HG03280 (cell line): Measurements from ENCODE around the gene ATP6V0C.
"Not testable (repeated sequence)": the region's sequence is repeated elsewhere in the genome, so short reads cannot be mapped to it uniquely, and the experiment has no call there.

Source experiments
- ATAC-seq: cut with Tn5 transposase; IDR thresholded peaks from one replicate; pipeline ENCODE4 v1.9.1; 2021; ENCODE audit warnings: mild to moderate bottlenecking, moderate library complexity; ENCODE audit not compliant: unreplicated experiment

The ATP6V0C gene

GRCh38 chr16:2474877-2475412 is 38.8 kb upstream of the ATP6V0C start, which contains the start of gene TBC1D24:
Gene TBC1D24, plus strand, starts transcription at chr16:2475127. Its CDS starts 21,022 bp downstream, at chr16:2496149.
- ATAC-seq, result peak; percentile 62

- ATAC-seq, result peak; percentile 6
These were observed 38.1 kb upstream of the ATP6V0C start for GRCh38 chr16:2475413-2476344.

GRCh38 chr16:2476345-2476720 is 37.4 kb upstream of the ATP6V0C start:
- no peak for ATAC-seq

- no peak for ATAC-seq
These were observed 37.0 kb upstream of the ATP6V0C start for GRCh38 chr16:2476741-2477140.

GRCh38 chr16:2477327-2477726 is 36.4 kb upstream of the ATP6V0C start:
- ATAC-seq, result no peak

GRCh38 chr16:2478279-2478678 is 35.5 kb upstream of the ATP6V0C start:
- no peak for ATAC-seq

- not testable (repeated sequence) for ATAC-seq
These were observed 33.8 kb upstream of the ATP6V0C start for GRCh38 chr16:2479996-2480395.

GRCh38 chr16:2480948-2481347 is 32.8 kb upstream of the ATP6V0C start:
- no peak for ATAC-seq

GRCh38 chr16:2481676-2482075 is 32.1 kb upstream of the ATP6V0C start:
- no peak for ATAC-seq

- ATAC-seq, result no peak
These were observed 31.5 kb upstream of the ATP6V0C start for GRCh38 chr16:2482249-2482648.

GRCh38 chr16:2482708-2483534 is 30.8 kb upstream of the ATP6V0C start:
- ATAC-seq, result no peak

- no peak for ATAC-seq
These were observed 29.5 kb upstream of the ATP6V0C start for GRCh38 chr16:2483939-2484897.

- ATAC-seq, result no peak
These were observed 28.7 kb upstream of the ATP6V0C start for GRCh38 chr16:2484898-2485508.

- ATAC-seq, result no peak
These were observed 27.8 kb upstream of the ATP6V0C start for GRCh38 chr16:2485811-2486507.

GRCh38 chr16:2486645-2487516 is 26.9 kb upstream of the ATP6V0C start:
- ATAC-seq, result no peak

- no peak for ATAC-seq
These were observed 26.3 kb upstream of the ATP6V0C start for GRCh38 chr16:2487517-2487842.

- ATAC-seq, result no peak
These were observed 25.7 kb upstream of the ATP6V0C start for GRCh38 chr16:2487903-2488531.

GRCh38 chr16:2489581-2489980 is 24.2 kb upstream of the ATP6V0C start:
- ATAC-seq, result no peak
